HG02973 (cell line): ENCODE measurements around the gene FBXO17.
"Not testable (repeated sequence)": the region's sequence is repeated elsewhere in the genome, so short reads cannot be mapped to it uniquely, and the experiment has no call there.

Experiments used
- ATAC-seq: cut with Tn5 transposase; IDR thresholded peaks from one replicate; pipeline ENCODE4 v1.9.1; 2021; ENCODE audit warnings: moderate library complexity; ENCODE audit not compliant: unreplicated experiment

FBXO17 gene

DNA sequence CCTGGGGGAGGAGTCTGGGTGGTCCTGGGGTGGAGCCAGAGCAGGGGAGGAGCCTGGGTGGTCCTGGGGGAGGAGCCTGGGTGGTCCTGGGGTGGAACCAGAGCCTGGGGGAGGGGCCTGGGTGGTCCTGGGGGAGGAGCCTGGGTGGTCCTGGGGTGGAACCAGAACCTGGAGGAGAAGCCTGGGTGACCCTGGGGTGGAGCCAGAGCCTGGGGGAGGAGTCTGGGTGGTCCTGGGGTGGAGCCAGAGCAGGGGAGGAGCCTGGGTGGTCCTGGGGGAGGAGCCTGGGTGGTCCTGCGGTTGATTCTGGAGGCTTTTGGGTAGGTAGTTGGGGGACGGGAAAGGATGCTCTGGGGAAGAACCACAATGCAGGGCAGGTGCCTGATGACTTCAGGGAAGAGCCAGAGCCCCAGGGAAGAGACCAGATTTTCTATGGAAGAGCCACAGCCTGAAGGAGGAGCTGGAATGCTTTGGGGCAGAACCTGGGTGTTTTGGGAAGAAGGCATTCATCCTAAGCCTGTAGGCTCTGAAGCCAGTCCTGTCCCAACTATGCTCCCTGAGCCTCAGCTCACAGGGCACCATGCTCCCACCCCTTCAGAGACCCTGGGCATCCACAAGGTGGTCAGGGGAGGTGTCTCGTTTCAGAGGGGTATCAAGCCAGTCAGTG lies 29.8 kb downstream of the FBXO17 start:
- no peak for ATAC-seq

DNA sequence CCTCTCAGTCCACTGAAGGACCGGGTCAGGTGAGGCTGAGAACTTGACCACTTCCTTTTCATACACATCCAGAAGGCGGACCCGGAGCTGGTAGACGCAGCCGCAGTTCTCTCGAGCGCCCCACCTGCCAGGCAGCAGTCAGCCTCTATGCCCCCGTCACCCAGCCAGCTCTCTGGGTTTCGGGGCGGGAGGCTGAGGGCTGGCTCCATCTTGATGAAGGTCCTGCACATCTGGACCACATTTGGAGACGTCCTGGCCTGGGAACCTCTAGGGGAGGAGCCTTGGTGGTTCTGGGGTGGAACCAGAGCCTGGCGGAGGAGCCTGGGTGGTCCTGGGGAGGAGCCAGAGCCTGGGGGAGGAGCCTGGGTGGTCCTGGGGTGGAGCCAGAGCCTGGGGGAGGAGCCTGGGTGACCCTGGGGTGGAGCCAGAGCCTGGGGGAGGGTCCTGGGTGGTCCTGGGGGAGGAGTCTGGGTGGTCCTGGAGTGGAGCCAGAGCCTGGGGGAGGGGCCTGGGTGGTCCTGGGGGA lies 30.5 kb downstream of the FBXO17 start:
- ATAC-seq: no peak

DNA sequence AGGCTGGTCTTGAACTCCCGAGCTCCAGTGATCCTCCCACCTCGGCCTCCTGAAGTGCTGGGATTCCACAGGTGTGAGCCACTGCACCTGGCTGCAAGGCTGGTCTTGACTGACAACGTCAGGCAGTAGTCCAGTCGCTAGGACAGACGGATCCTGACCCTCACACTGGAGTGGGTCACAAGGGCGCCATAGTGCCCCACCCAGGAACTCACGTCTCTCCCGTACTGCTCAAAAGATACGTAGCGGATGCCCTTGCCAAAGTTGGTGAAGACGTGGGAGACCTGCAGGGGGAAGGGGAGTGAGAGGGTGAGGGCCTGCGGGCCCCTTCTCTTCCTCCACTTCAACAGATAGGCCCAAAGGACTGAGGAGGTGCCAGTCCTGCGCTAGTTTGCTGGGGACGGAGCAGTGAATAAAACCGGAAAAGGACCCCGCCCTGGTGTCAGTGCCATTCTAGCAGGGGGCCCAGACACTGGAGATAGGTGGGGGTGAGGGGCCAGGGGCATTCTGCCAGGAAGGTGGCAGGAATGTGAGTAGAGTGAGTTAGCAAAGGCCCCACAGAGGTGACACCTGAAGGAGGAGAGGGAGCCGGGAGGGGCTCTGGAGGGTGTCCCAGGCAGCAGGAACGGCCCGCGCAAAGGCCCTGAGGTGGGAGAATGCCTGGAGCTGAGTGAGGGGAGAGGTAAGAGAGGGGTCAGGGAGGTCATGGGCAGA lies 32.9 kb downstream of the FBXO17 start:
- no peak for ATAC-seq

GRCh38 chr19:38941979-38942378 lies 33.6 kb downstream of the FBXO17 start:
- no peak for ATAC-seq

DNA sequence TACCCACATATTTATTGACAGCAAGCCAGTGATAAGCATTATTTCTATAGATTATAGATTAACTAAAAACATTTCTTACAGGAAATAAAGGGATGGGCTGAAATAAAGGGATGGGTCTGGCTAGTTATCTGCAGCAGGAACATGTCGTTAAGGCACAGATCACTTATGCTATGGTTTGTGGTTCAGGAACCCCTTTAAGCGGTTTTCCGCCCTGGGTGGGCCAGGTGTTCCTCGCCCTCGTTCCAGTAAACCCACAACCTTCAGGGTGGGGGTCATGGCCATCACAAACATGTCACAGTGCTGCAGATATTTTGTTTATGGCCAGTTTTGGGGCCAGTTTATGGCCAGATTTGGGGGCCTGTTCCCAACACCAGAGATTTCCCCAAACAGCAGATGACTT lies 34.1 kb downstream of the FBXO17 start:
- not testable (repeated sequence) for ATAC-seq

DNA sequence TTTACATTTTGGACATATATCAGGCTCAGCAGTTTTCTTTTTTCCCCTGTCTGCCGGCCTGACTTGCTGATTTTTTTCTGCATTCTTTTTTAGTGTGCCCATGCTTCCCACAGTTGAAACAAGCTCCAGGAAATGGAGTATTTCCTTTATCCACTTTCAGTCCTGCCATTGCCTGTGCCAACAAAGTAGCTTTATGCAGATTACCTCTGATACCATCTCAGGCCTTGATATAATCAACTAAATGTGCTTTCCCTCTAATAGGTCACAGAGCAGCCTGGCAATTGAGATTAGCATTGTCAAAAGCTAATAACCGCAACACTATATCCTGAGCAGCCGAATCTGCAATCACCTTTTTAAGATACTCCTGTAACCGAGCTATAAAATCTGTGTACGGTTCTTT lies 35.6 kb downstream of the FBXO17 start:
- ATAC-seq: no peak

- ATAC-seq: no peak
These were observed 42.0 kb downstream of the FBXO17 start for GRCh38 chr19:38933544-38933943.

GRCh38 chr19:38932425-38933179 lies 42.9 kb downstream of the FBXO17 start:
- ATAC-seq: no peak

GRCh38 chr19:38931521-38931793 lies 44.1 kb downstream of the FBXO17 start:
- ATAC-seq: no peak

GRCh38 chr19:38930776-38931520 lies 44.6 kb downstream of the FBXO17 start, which contains the start of gene MRPS12:
Gene MRPS12, plus strand, starts transcription at chr19:38930944. Its CDS starts 351 bp downstream, at chr19:38931295.
- peak; percentile 86 for ATAC-seq

GRCh38 chr19:38929929-38930775 lies 45.4 kb downstream of the FBXO17 start, which contains the start of gene SARS2:
Gene SARS2, minus strand, starts transcription at chr19:38930763. Its CDS starts 27 bp downstream, at chr19:38930736.
- peak; percentile 52 for ATAC-seq

- no peak for ATAC-seq
These were observed 47.0 kb downstream of the FBXO17 start for GRCh38 chr19:38928391-38929001.

- ATAC-seq: no peak
These were observed 51.2 kb downstream of the FBXO17 start for GRCh38 chr19:38924388-38924787.

GRCh38 chr19:38922482-38922881 lies 53.1 kb downstream of the FBXO17 start:
- ATAC-seq: no peak

DNA sequence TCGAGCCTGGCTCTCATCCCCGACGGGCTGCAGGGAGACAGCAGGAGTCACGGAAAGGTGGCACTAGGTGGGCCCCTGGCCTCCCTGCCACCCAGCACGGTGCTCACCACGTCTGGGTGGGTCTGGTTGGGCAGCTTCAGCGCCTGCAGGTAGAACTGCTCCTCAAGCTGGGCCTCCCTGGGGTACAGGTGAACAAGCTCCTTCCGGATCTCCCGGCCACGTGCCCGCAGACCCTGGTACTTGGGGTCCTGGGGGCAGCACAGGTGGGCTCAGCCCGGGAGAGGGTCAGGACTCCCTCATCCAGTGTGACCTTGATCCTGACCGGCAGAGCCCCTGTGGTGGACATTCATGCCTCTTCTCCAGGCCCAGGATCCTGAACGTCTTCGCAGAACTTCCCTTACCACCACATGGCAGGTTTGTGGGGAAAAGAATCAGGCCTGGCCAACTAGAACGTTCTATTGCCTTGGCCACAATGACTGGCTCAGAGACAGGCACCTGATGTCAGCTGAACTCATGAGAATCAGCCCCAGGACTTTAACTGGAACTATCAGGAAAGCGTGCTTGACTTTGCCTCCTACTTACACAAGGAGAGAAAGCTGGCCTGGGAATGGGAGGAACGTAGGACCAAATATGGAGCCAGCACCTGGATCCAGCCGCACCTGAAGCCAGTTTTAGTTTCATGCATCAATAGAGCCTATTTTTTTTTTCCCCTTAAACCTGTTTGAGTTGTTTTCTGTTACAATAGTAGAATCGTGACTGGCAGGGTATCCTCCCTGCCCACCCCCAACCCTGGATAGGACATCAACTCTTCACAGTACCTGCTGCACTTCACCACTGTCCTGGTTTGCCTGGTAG lies 53.9 kb downstream of the FBXO17 start:
- no peak for ATAC-seq

GRCh38 chr19:38920602-38921419 lies 54.7 kb downstream of the FBXO17 start:
- no peak for ATAC-seq

GRCh38 chr19:38919837-38920601 lies 55.5 kb downstream of the FBXO17 start:
- ATAC-seq: no peak
